Measurements from ENCODE around the gene RSPH1. TPM values are rescaled to one million over a fixed set of nuclear protein-coding genes. Genes with fewer than 3 reads are reported as not detected.

RSPH1 gene
- total RNA-seq, 1 donor from 2014 or later, result 0.10 TPM

DNA sequence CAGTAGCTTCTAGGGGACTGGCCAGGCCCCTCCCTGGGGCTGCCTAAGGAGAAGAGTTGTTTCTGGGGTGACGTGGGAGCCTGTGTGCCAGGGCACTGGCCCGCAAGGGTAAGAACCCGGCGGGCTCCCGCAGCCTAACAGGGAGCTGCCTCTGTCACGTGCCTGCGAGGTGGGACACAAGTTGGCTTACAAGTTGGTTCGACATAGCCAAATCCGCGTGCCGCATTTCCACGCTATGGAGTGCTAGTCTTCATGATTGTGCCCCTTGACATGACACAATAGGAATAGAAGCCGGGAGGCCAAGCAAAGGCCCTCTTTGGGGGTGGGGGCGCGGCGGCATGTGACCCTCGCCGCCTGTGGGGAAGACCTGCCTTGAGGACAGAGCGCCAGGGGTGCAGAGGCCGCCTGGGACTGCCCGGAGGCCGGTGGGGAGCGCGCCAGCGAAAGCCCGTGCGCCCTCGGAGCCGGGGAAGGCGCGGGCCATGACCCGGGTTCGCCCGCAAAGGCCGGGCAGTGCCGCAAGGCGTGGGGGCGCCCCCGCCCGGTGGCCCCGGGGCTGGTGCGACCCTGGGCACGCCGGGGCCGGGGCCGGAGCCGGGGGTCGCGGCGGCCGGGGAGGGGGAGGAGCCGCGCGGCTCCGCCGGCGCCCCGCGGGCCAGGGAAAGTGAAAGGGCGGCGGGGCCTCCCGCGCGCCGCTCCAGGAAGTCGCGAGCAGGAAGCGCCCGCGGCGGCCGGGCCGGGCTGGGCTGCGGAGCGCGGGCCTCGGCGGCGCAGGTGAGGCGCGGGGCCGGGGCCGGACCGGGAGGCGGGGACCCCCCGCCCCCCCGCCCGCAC is 17.3 kb upstream of the RSPH1 start, which contains the start of gene SLC37A1:
TSS of gene SLC37A1 (plus strand) at position 702 of the 834 bp plus-strand sequence. CDS start 4,603 bp downstream, outside the sequence.
- DNase-seq, result no peak

DNA sequence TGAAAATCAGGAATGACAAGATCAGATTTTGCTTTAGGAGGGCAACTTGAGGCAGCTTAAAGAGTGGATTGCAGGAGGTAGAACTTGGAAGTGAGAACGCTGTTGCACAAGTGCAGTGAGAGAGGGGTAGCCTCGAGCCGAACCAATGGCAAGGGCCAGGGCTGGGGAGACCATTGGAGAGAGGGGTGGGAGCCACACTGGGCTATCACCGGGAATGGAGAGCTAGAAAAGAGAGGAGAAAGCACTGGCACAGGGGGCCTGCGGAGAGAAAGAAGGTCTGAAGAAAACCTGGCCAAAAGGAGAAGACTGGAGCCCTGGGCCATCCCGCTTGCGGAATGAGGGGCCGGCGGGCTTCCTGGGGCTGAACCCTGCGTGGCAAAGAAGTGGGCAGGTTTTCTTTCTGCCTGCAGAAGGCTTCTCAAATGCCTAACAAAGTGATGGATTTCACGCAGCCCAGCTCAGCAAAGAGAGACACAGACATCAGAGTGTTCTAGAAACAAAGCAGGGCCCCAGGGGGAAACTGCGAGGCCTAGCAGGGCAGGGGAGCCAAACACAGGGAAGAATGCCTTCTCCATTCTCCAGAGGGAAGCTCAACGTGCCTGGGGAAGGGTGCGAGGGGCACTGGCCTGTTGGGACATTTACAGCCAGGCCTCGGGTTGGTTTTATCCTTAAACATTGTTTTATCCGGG is 16.5 kb upstream of the RSPH1 start:
- DNase-seq, result no peak

DNA sequence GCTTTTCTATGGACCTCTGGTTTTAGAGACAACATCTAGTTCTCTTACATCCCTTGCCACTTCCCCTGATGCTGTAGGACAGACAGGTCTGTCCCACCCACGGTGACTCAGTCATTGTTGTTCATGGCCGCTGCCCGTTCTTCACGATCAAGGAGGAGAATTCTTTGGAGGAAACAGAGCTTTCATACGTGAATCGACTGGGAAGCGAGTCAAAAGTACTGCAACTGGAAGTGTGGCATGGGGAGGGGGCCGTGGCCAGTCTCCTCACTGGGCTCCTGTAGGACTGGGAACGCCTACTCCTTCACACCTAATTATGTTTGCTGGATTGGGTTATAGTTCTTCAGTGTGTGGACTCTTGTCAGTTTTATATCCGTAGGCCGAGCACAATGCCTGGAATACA is 13.2 kb upstream of the RSPH1 start:
- DNase-seq, result no peak

DNA sequence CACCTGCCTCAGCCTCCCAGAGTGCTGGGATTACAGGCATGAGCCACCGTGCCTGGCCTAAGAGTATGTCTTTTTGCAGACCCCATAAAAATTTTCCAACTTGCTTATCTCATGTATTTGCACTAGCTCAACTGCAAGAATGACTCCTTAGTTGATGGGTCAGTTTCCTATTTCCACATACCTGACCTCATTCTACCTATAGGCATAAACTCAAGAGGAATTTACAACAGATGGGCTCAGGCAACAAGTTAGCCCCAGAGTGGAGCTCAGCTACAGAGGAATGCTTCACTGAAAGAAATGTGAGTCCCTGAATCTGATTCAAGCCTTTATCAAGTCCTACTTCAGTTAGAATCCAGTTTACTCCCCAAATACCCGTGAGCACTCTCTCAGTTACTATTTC is 12.3 kb upstream of the RSPH1 start:
- no peak for DNase-seq

DNA sequence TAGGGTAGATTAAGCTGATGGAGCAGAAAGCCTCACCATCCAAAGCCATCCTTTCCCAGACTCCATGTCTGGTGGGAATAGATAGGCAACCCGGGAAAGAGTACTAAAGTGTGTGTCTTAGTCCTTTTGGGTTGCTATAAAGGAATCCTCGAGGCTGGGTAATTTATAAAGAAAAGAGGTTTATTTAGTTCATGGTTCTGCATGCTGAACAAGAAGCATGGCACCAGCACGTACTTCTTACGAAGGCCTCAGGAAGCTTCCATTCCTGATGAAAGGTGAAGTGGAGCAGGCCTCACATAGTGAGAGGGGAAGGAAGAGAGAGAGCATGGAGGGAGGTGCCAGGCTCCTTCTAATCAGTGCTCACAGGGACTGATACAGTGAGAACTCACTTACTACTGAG is 11.4 kb upstream of the RSPH1 start:
- DNase-seq, result no peak

DNA sequence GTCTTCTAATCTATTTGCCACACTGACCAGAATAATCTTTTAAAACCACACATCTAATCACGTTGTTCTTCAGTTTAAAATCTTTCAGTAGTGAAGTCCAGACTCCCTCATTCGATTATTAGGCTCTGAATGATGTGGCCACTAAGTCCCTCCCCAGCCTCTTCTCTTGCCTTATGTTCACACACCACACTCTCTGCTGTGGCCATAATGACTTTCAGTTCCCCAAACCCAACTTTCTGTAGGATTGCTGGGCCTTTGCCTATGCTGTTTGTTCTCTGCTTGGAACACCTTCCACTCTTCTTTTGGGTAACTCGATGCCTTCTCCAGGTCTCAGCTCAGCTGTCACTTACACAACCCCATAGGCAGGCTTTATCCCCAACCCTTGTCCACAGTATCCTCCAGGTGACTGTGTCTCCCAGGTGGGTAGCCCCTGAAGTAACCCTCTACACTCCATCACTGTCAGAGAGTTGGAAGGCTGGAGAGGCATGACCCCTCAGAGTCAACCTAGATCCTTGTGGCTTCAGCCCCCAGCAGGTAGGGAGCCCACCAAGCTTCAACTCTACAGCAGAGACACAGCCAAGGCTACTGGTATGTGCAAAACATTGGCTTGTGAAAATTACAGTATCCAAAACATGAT is 9.2 kb upstream of the RSPH1 start:
- DNase-seq, result no peak

DNA sequence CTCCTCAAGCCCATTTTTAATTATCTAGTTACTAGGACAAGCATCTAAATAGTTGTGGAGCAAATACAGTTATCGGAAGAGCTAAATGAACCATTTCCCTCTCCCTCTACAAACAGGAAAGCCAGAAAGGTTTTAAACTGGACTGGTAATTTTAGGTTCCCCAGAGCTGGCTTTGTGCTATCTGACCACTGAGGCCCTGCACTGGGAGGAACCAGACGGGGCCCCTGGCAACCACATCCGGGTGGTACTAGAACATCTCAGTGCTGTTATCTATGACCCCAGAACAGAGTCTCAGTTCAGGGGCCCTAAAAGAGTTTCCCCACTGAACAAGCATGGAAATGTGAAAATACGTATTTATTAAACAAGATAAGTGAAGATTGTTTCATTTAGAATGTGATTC is 7.7 kb upstream of the RSPH1 start:
- DNase-seq, result no peak

DNA sequence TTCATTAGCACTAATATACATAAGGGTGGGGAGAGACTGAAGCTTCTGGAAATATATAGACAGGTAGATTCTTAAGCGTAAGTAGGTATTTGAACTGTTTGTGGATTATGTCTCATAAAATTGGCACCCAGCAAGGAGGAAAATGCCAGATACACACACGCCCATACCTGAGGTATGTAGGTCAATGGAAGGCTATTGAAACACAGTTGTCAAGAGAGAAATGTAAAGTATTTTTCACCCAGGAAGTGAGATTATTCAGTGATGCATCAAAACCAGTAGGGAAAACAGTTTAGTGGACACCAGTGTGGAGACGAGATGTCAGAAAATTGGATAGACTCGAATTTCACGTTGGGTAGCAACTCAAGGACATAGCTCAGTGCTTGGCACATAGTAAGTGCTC is 4.7 kb upstream of the RSPH1 start:
- no peak for DNase-seq

DNA sequence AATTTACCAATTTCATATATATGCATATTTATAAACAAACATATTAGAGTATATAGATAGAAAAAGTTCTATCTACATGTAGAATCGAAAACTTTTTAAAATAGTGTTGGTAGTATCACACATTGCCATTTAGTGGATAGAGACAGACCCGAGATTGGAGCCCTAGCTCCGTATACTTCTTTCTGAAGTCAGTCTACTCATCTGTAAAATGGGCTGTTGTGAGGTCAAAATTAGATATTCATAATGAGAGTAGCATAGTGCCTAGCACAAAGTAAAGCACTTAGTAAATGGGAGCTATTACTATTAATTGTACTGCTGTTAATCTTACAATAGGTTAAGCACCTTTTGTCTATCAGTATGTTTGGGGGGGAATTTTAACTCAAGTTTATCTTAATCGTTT is 4.2 kb upstream of the RSPH1 start:
- no peak for DNase-seq

DNA sequence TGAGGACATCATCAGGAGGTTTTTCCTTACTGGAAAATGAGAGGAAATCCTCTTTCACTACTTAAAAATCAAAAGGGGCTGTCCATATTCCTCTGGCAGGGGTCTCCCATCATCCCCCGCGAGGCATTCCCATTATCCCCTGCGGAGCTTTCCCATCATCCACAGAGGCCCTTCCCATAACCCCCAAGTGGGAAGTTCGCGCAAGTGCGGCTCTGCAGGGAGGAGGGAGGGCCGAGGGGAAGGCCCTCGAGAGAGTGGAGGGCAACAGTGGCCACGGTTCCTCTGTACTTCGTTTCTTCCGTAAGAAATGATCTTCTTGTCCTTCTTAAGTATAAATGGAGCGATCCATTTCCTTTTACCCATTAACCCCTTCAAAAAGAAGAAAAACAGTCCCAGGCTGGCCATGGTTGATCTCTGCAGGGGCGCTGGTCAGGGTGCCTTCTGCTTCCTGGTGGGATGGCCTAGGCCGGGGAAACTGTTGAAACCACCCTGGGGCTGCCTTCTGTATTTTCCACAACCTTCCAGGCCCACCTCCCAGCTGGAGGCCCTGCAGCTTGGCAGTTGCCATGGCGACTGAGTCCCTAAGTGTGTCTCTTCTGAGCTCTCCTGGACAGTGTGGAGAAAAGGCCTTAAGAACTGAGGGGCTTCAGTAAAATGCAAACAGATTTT is 3.6 kb upstream of the RSPH1 start:
- no peak for DNase-seq

DNA sequence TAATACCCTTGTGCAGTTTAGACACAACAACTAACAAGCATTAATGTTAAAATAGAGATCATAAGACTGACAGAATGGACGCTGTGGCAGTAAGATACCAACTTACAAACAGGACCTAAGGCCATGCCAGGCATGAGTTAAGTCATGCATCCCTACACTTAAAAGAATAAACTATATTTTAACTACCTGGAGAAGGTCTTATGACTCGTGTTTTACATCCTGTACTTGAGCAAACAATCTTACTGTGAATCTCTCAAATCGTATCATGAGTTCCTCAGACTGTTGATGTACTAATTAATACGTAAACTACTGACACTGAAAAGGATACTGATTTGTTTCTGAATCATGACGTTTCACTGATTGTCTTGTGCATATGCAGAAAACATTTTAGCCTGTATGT is 2.0 kb upstream of the RSPH1 start:
- no peak for DNase-seq

DNA sequence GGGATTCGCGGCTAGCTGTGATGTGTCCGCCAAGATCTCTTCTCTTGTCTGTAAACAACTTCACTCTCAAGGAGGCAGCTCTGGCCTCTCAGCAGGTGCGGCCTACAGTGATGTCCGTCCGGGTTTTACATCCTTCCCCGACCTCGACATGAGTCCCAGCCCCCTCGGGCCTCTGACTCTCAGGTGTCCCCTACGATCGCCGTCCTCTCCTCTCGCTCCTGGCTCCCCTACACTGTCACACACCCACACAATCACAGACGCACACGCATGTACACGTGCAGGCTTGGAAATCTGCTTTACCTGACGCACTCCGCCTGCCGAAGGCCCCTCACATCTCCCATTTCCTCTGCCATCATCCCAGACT is 797 bp upstream of the RSPH1 start:
- peak; percentile 36 for DNase-seq

DNA sequence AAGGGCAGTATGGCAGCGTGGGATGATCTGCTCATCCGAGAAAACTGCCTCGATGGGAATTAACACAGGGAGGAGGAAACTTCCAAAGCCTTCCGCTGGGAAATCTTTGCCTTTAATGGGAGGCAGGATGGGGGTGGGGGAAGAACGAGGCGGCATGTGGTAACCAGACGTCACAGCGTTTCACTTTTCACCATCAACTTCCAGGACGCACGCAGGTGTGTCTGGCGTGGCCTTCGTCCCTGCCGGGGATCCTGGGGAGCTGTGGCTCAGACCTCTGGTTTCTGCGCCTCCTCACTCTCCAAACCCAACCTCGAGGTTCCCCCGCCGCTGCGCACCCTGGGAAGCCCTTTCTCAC is 282 bp downstream of the RSPH1 start:
- DNase-seq, result no peak

DNA sequence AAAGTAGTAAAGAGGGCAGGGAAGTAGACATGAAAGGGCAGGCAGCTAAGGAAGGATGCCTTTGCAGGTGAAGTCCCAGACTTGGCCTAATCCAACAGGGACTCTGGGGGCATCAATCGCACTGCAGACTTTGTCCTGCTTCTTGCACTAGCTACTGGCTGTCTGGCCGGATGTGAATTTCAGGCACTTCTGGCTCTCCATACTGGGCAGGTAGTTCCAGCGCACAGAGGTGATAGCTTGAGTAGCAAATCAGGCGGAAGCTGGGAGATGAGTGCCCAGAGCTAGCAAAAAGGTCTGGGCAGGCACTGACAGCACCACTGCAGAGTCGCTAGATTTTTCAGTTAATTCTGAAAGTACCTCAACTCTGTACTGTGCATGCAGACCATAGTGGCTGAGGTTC is 997 bp downstream of the RSPH1 start:
- no peak for DNase-seq

DNA sequence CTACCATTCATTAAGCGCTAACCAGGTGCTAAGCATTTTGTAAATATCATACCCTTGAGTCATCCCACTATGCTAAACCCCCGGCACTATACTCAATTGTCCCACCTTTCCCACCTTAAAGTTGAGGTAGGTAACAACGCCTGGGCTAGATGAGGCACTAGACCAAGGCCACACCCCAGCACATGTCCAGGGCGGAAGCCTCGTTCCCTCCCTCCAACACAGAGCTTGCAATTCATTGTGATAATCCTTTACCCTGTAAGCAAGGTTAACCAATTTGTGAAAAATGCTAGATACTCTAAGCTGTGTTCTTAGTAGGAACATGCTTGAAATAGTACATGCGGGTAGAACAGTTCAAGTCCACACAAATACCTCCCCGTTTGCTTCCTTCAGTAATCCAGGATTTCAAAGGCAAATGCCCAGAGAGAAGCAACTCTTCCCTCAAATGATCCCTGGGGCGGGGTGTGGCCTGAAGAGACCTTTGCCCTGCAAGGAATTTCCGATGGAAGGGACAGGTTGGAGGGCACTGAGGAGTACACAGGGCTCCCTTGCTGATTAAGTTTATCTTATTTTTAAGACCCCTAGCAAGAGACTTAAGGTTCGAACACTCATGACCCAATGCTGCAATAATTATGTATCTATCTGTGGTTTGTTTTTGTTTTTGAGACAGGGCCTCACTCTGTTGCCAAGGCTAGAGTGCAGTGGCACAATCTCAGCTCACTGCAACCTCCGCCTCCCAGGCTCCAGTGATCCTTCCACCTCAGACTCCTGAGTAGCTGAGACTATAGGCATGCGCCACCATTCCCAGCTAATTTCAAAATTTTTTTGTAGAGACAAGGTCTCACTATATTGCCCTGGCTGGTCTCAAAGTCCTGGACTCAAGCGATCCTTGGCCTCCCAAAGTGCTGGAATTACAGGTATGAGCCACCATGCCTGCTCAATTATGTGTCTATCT is 2.6 kb downstream of the RSPH1 start:
- DNase-seq, result no peak

DNA sequence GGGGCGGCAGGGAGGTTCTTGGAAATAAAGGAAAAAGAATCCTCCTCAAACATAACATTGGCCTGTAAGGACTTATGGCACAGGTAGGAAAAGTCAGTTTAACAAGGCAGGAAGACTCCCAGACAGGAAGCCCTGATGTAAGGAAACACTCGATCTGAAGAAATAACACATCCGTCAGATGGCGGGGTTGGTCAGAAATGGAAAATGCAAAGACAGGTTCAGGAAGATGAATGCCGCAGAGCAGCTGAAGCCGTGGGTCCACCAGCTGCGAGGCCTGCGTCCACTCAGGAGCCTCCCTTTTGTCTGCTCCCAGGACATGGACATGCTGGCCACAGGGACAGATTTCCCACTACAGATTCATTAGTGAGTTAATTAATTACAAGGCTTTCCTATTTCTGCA is 3.8 kb downstream of the RSPH1 start:
- no peak for DNase-seq

DNA sequence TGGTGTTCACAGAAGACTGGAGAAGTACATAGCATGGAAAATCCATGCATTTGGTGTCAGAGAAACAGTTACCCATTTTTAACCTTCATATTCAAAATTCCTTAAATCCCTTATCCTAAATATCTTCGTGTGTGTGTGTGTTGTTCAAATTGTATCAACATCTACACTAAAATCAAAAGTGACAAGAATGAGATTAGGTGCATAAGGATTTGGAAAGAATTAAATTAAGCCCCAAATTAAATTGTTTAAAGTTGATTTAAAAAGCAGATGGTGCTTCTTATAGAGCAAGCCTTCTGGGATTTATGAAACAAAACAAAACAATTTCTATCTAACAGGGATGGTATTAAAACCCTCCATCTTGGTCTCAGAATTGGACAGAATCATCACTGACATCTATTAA is 4.7 kb downstream of the RSPH1 start:
- no peak for DNase-seq

DNA sequence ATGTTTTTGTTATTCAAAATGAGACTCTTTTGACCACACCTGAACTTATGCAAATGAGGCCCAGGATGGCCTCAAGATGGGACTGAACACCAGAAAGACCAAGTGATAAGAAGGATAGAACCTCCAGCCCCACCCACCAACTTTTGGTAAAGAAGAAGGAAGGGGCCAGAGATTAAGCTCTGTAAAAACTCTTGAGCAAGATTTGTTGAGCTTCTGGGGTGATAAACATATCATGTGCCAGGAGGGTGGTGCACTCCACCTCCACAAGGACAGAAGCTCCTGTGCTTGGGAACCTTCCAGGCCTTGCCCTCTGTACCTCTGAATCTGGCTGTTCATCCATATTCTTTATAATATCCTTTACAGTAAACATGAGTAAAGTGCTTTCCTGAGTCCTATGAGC is 5.3 kb downstream of the RSPH1 start:
- DNase-seq, result no peak

DNA sequence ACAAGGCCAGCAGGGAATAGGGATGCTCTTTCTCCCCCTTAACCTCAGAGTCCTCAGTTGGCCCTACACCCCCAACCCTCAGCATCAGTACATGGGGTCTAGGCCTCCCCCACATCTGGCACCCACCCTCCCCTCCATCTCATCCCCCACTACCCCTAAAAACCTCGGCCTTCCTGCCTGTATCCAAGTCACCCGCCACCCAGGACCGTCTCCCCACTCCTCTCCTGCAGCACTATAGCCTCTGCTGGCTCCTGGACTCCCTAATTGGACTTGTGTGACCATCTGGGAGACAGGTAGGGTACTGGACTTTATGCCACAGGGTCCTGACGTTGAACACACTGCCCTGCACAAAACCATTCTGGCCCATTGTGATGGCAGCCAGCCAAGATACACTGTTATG is 6.0 kb downstream of the RSPH1 start:
- no peak for DNase-seq

DNA sequence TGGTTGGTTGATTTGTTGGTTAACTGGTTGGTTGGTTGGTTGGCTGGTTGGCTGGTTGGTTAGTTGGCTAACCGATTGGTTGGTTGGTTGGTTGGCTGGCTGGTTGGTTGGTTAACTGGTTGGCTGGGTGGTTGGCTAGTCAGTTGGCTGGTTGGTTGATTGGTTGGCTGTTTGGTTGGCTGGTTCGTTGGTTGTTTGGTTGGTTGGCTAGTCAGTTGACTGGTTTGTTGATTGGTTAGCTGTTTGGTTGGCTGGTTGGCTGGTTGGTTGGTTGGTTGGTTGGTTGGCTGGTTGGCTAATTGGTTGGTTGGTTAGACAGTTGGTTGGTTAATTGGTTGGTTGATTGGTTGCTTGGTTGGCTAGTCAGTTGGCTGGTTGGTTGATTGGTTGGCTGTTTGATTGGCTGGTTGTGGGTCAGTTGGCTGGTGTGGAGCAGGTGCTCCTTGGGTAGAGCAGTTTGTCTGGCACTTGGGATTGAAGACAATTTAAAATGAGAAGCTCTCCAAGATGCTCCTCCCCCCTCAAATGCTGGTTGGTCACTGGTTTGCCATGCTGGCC is 6.9 kb downstream of the RSPH1 start:
- no peak for DNase-seq

DNA sequence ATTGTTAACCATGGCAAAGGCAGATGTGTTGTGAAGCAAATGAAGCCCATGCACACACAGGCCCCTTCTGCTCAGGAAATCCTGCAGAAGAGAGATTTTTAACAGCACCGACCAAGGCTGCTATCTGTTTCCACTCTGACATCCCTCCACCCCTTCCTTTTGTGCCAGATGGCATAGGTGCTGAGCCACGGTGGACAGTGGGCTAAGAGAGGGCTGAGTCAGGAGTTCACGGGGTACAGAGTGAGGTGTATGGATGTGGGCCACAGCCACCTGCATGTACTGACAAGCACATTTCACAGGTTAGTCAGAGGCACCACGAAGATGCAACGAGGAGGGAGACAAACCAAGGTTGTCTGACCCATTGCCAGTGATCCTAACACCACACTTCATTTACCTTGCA is 9.5 kb downstream of the RSPH1 start:
- DNase-seq, result no peak

DNA sequence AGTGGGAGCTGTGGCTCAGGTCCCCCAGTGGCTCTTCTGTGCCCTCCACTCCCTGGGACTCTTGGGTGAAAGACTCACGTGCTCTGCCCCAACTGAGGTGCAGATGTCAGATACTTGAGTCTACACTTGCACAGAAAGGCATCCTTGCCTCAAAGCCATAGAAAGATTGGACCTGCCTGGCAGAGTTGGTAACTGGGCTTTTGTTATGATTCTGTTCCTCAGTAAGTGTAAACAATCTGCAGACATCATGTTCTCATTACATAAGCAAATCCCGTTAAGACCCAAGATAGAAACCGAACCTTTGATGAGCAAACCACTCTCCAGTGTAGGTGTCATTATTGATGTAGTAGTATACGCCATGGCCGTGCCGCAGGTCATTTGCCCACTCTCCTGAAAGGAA is 10.0 kb downstream of the RSPH1 start:
- DNase-seq, result no peak

Measured in tongue (tissue), 2 donors.